ENCODE measurements around the gene ANKRD22. TPM values are rescaled to one million over a fixed set of nuclear protein-coding genes. Genes with fewer than 3 reads are reported as not detected.

ANKRD22 gene
- total RNA-seq, 2 experiments from 2014 or later = not detected

Other genes starting within 250 kb of the ANKRD22 start
- gene LIPF, start 187.4 kb downstream of the ANKRD22 start, total RNA-seq = not detected
- gene LIPK, start 145.6 kb downstream of the ANKRD22 start, total RNA-seq = not detected
- not detected for gene LIPN, start 91.8 kb downstream of the ANKRD22 start, total RNA-seq
- not detected for gene LIPM, start 49.1 kb downstream of the ANKRD22 start, total RNA-seq
- gene STAMBPL1, start 28.4 kb upstream of the ANKRD22 start, total RNA-seq = 10 to 100 TPM; 27.8 to 28.4 TPM
- gene ACTA2, start 100.9 kb upstream of the ANKRD22 start, total RNA-seq = 1 to 10 TPM; 4.7 to 5.0 TPM
- gene FAS, start 139.0 kb upstream of the ANKRD22 start, total RNA-seq = 10 to 100 TPM; 31.1 to 33.4 TPM